HG03064 (cell line): ENCODE data around the gene AKAP8L.
A peak's percentile ranks its signal among the peaks of the same experiment; 100 is the strongest.
"Not testable (repeated sequence)": the region's sequence is repeated elsewhere in the genome, so short reads cannot be mapped to it uniquely, and the experiment has no call there.

Source experiments
- ATAC-seq: cut with Tn5 transposase; IDR thresholded peaks from one replicate; pipeline ENCODE4 v1.9.1; 2021; ENCODE audit warnings: low read depth; ENCODE audit not compliant: unreplicated experiment

The AKAP8L gene

DNA sequence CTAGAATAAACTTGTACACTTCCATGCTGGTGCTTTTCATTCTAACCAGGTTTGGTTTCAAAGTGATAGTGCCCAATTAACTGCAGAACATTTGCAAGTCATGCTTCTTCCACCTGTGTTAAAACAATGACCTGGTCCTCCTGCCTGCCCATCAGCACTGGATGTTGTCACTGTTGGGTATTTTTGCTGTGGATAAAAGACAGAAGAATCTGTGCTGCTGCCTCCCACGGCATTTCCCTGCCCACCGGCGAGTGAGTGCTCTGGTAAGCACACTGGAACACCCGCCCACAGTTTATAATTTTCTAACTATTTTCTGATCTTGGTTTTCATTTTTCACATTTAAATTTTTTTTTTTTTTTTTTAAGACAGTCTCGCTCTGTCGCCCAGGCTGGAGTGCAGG lies 36.9 kb downstream of the AKAP8L start:
- ATAC-seq: no peak

DNA sequence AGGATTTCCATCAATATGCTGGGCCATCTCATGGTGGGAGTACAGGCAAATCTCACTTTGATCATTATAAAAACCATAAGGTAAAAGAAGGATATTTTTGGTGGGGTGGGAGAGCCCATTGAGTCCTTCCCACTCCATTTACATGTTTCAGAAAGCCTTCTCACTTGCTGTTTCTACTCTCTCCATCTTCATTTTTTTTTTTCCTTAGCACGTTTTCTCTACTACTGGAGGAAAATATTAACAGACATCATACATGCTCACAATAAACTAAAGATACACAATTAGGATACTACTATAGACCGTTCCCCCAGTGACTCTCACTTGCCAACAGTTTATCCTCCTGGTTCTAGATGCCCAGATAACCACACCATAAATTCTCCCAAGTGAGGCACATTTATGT lies 37.4 kb downstream of the AKAP8L start:
- ATAC-seq: no peak

DNA sequence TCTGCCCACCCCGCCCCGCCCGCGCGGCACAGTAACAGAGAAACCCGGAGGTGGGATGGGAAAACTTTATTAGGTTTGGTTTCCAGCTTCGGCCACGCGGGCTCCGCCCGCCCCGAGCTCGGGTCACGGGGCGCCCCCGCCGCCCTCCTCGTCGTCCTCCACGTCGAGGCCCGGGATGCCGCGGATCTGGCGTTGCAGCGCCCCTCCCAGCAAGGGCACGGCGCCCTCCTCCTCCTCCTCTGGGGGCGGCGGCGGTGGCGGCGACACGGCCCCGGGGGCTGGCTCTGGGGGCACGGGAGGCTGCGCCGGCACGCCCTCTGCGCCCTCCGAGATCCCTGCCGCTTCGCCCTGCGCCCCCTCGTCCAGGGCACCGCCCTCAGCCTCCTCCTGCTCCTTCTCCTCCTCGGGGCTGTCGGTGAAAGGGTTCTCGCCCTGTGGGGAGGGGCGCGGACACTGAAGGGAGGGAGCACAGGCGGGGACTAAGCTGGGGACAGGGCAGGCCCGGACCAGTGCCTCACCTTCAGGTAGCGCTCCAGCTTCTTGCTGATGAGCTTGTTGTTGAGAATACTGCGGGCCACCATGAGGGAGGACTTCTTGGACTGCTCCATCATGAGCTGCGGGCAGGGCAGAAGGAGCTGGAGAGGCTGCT lies 38.7 kb downstream of the AKAP8L start:
- peak; percentile 31 for ATAC-seq

DNA sequence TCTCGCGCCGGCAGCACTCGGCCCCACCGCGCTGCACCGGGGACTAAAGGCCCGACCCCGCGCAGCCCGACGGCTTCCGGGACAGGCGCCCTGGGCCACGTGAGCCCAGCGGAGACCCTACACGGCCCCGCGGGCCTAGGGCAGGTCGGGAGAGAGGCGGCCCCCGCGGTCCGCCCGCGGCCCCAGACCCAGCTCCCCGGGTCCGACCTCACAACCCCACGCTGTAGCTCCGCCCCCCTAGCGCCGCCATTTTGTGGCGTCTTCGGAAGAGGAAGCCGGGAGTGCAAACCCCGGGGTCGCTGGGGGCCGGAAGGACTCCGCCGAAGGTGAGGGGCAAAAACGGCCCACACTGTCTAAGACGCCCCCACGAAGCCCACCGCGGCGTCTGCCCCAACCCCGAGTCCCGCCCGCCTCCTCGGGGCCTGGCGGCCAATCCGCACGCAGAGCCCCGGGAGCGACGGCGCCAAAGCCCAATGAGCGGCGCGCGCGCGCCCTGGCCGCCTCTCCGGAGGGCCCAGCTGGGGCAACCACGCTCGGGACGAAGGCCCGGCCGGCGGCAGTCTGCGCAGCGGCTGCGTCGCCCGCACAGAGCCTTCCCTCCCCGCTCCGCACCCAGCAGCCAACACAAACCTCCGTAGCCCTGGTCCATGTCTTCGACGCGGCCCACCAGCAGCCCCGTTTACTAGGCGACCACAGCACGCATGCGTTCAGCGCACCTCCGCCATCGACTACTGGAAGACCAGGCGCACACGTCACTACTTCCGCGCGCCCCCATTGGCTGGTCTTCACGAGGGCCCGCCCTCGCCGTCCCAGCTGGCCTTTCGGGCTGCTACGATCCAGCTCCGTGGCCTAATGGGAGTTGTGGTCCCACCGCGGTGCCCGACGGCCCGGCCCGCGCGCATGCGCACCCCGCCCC lies 39.4 kb downstream of the AKAP8L start, which contains the start of gene AKAP8:
TSS of gene AKAP8 (minus strand) at position 705 of the 916 bp plus-strand sequence. CDS start at position 649, 56 bp downstream.
- peak; percentile 70 for ATAC-seq

DNA sequence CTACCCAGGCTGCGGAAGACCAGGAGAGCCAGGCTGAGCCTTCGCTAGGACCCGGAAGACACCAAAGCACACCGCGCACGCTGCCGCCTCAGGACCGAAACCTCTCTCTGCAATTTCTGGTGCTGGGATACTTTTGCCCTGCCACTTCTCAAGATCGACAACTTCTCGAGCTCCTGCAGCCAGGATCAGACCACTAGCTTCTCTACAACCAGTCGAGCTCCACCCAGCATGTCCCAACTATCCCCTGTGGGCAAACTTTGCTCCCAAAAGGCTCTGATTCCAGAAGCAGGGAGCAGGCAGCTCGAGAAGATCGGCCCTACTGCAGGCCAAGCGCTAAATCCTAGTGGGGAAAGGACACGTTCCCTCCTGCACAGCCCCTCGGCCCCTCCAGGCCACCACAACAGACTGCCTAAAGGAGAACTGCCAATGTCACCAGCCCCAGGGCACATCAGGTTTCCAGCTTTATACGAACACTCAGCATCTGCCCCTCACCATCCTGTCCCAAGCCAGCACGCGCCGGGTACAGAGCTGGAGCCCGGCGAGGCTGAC lies 40.2 kb downstream of the AKAP8L start:
- no peak for ATAC-seq

DNA sequence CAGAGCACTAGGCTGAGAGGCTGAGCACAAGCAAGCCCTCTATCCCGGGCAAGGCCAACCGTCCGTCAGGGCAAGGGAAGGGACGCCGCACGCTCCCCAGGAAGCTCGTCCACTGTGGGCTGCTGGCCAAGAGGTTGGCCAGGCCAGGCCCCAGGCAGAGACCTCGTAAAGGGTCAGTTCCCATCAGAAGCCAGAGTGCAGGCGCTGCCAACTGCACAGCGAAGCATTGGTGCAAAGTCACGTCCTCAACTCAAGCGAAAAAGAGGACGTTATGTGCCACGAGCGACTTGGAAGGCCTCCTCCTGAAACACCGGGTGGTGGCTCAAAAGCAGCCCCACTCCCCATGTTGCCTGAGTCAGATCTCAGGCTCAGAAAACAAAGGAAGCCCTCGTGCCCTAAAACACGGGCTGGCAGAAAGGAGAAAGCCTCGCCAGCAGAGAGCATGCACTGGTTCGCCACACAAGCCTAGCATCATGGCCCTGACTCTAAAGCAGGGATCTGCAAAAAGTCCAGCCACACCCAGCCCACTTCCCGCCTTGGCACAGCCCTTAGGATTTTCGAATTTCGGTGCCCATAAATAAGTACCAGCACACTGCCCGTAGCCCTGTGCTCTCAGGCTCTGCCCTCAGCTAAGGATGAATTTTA lies 43.9 kb downstream of the AKAP8L start:
- ATAC-seq: no peak

DNA sequence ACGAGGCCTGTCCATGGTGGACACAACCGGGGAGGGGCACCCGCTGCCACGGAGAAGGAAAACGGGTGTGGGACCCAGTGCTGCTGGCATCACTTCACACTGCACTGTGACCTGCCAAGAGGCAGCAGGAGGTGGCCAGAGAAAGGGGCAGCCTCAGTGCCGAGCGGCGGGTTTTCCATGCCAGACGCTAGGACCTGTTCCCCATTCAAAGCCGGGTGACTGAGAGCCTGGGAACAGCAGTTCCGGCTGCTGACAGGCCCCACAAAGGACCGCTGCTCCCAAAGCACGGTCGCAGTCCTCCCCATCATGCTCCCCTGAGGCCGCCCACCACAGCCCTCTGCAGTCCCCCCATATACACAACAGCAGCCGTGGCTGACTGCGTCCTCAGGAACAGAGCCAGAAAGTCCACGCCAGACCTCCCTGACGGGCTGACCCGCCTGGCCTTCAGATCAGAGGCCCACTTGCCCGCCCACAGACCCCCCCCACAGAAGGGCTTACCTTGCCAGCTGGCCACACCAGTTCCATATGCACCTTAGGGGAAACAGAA lies 44.6 kb downstream of the AKAP8L start:
- ATAC-seq: no peak

DNA sequence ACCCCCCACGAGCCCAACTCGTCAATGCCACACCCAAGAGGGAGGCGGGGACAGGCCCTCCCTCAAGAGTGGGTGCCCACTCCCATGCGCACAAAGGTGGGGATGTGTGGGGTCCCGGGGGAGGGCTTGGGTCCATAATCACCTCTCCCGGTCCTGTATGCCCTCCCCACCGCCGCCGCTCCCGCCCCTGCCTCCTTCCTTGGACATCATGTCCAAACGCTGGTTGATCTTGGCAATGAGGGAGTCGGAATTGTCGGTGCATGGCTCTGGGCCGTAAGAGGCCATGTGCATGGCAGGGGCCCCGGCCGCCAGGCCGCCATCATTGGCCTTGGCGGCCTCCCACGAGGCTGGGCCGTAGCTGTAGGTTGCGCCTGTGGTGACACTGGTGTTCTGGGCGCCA lies 45.1 kb downstream of the AKAP8L start:
- no peak for ATAC-seq

DNA sequence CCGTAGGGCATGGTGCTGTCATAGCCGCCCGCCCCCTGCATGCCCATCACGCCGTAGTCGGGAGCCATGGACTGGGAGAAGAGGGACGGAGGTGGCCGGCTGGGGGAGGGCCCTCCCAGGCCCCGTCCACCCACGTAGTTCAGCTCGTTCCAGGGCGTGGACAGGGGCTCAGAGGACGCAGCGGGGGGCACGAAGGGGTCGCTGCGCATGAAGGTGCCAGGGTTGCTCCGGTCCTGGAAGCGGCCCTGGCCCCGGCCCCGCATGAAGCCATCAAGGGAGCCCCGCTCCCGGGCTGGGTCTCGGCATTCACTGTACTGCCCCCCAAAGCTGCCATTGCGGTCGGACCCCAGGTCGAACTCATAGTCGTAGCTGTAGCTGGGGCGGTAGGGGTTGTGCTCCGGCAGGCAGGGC lies 45.9 kb downstream of the AKAP8L start:
- ATAC-seq: no peak

DNA sequence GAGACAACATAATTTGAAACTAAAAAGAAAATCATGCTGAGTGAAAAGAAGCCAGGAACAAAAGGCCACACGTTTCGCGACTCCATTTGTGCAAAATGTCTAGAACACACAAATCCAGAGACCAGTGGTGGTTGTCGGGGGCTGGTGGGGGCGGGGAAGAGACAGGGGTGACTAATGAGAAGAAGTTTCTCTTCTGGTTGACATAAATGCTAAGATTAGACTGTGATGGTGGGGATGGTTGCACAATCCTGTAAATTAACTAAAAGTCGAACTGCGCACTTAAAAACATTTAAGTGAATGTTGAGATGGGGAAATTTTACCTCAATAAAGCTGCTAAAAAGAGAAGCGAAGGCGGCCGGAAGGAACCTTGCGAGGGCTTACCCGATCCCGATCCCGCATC lies 46.3 kb downstream of the AKAP8L start:
- no peak for ATAC-seq

DNA sequence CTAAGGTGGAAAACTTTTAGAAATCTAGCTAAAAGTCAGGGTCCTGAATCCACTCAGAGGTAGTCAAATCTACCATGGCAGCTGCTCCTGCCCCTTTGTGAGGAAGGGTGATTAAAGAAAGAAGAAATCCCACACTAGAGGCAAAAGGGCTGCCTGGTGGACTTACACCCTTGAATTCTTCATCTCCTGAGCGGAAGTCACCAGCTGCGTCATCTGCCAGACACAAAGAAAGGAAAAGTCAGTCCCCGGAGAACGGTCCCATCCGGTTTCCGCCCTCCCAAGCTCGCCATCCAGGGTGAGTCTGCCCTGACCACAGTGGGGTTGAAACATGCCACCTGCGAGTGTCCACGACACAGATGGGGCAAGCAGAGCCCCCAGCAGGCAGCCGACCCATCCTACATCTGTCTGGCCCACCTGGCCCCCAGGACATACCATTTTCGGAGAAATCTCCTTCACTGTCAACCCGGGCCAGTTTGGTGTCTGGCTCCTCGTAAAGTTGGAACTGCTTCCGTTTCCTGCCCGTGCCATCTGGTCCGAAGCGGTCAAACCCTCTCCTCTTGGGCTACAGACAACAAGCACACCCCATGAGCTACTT lies 46.9 kb downstream of the AKAP8L start:
- no peak for ATAC-seq

DNA sequence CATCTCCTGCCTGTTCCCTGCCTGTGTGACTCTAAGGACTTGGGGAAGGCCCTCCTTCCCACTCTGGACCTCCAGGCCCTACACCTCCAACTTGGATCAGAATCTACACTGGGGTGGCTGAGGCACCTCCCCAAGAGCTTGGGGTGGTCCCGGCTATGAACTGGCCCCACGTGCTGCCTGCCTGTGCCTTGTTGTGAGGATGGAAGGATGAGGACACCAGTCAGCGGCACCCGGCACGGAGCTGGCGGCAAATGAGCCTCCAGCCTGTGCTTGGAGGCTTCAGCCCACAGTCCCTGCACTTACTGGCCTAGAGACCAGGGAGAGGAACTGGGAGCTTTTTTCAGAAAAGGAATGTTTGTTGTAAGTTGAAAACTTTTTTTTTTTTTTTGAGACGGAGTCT lies 47.7 kb downstream of the AKAP8L start:
- no peak for ATAC-seq

DNA sequence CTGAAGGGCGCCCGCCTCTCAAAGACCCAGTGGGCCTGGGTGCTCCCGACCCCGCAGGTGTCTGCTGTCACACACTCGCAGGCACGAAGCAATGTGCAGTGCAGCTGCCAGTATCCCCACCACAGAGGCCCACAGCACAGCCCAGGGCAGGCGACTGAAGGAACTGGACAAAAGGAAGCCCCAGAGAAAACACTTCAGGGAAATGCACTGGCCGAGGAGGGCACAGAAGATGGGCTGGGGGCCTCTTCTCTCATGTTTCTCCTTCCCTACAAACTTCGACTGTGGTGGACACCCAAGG lies 49.2 kb downstream of the AKAP8L start:
- ATAC-seq: no peak

DNA sequence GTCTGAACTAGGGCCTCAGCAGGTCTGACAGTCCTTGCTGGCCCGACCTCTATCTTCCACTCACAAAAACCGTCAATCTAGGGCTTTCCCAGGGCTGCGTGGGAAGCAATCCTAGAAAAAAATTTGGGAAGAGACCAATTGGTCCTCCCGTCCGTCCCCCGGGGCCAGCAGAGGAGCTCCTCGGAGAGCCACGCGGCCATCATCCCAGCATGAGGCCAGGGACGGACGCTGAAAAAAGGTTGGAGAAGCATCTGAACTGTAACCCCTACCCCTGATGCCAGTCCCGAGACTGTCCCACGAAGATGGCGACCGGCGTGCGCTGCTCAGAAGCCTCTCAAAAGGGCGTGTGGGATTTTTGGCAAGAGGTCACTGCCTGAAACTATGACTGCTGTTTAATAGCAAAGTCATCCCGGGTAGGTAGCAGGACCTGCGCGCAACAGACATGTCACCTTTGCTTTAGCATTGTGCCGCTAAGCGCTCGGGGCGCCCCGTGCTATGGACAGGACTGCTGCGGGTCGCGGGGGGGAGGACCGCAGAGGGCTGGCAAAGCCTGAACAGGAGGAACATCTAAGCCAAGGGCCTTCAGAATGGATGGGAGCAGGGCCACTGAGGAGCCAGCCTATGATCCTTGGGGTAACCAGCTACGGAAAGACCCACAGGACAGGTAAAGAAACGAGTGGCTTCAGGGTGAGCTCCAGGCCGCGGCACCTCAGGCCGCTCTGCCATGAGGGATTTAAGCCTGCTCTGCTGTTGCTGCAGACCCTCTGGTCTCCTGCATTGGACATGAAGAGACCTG lies 49.8 kb downstream of the AKAP8L start:
- ATAC-seq: no peak

DNA sequence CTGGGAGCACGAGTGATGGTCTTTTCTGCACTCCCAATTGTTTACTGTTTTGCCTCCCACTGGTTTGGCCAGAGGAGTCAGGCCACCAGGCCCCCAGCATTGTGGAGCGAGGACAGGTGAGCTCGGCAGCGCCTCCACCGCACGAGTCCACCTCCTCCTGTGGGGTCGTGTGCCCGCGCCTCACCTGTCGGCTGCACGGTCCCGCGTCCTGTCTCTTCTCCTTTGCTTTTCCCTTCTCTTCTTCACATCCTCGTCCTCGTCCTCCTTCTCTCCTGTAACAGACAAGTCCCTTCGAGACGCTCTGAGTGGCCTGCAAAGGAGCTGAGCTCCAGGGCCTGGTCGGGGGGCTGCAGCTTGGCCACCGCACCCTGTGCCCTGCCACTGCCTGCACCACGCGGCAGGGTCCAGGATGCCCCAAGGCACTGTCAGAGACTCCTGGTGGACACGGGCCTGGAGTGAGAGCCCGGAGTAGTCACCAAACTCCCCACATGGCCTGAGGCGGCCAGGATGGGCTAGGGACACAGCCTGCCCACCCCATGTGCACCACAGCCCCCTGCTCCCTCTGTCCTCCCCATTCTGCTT lies 50.6 kb downstream of the AKAP8L start:
- no peak for ATAC-seq

DNA sequence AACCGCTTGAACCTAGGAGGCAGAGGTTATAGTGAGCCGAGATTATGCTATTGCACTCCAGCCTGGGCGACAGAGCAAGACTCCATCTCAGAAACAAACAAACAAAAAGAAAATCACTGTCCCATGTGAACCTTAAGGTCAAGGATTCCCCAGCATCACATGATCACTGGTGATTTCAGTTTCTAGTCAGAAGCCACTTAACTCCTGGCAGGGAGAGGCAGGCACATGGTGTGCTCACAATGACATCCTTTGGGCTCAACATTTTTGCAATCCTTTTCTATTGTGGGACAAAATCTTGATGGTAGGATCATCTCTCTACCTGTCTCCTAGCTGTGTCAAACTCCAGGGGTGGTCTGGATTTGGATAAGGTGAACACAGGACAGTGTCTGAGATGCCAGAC lies 51.3 kb downstream of the AKAP8L start:
- ATAC-seq: no peak

DNA sequence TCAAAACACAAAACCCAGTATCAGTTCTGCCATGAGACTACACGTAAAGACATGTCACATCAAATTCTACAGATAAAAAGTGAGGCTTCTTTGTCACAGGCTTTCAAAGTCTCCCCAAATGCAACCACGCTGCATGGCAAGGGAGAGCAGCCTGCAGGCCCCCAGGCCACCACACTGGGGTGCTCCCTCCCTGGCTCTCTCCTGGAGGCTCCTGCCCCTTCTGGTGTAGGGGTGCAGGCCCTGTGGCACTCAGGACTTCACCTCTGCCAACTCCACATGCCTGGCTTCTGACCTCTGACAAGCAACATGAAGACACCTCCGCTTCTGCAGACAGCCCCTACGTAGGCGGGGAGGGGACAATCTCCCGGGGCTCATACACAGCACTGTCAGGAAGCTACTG lies 53.5 kb downstream of the AKAP8L start:
- no peak for ATAC-seq

DNA sequence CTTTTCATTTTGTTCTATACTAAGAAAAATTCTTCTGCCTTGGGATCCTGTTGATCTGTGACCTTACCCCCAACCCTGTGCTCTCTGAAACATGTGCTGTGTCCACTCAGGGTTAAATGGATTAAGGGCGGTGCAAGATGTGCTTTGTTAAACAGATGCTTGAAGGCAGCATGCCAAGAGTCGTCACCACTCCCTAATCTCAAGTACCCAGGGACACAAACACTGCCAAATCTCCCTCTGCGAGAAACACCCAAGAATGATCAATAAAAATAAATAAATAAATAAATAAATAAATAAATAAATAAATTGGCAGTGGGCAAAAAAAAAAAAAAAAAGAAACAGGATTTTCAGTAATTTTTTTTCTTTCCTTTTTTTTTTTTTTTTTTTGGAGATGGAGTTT lies 55.0 kb downstream of the AKAP8L start:
- ATAC-seq: not testable (repeated sequence)

DNA sequence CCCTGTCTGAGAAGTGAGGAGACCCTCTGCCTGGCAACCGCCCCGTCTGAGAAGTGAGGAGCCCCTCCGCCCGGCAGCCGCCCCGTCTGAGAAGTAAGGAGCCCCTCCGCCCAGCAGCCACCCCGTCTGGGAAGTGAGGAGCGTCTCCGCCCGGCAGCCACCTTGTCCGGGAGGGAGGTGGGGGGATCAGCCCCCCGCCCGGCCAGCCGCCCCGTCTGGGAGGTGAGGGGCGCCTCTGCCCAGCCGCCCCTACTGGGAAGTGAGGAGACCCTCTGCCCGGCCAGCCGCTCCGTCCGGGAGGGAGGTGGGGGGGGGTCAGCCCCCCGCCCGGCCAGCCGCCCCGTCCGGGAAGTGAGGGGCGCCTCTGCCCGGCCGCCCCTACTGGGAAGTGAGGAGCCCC lies 55.7 kb downstream of the AKAP8L start:
- not testable (repeated sequence) for ATAC-seq
